Suprapubic skin (tissue), 4 donors: ENCODE data around the gene C4BPA.

Experiments used
- POLR2A ChIP-seq, 2 donors: fragments of 450-650 bp; IDR thresholded peaks; one replicate each; pipeline ENCODE4 v1.6.1; 2017; ENCODE audit warnings: antibody characterized with exemption in 2 of 2, mild to moderate bottlenecking in 2 of 2, moderate library complexity in 2 of 2
- POLR2AphosphoS5 ChIP-seq, 3 donors: sonication (generic); formaldehyde crosslinking; IDR thresholded peaks; one replicate each; pipeline ENCODE4 v1.6.1; 2017; ENCODE audit warnings: antibody characterized with exemption in 3 of 3
- TF ChIP-seq, protein P1 (sequence below), 2 donors: fragments of 200-600 bp in 1 of 2; fragments of 450-650 bp in 1 of 2; sonication (generic) in 1 of 2; IDR thresholded peaks; one replicate each; pipeline ENCODE4 v1.5.1; 2016 to 2019; ENCODE audit warnings: antibody characterized with exemption in 2 of 2, mild to moderate bottlenecking in 1 of 2, moderate library complexity in 1 of 2

DNA sequence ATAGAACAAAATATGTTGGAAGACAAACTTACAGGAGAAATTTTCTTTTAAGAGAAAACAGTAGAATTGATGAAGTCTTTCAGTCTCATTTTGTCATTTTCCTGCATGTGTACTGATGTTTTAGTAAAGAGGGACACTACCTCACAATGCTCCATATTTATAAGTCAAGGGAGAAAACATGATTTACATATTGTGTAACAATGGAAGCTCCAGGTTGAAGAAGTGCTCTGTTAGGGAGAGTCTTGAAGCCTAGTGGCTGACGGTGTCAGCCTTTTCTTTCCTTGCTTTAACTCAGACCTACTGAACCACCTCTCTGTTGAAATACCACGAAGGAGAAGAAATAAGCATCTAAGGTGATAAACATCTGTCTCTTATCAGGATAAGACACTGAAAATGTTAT is 75.0 kb downstream of the C4BPA start:
- TF ChIP-seq, protein P1, sequence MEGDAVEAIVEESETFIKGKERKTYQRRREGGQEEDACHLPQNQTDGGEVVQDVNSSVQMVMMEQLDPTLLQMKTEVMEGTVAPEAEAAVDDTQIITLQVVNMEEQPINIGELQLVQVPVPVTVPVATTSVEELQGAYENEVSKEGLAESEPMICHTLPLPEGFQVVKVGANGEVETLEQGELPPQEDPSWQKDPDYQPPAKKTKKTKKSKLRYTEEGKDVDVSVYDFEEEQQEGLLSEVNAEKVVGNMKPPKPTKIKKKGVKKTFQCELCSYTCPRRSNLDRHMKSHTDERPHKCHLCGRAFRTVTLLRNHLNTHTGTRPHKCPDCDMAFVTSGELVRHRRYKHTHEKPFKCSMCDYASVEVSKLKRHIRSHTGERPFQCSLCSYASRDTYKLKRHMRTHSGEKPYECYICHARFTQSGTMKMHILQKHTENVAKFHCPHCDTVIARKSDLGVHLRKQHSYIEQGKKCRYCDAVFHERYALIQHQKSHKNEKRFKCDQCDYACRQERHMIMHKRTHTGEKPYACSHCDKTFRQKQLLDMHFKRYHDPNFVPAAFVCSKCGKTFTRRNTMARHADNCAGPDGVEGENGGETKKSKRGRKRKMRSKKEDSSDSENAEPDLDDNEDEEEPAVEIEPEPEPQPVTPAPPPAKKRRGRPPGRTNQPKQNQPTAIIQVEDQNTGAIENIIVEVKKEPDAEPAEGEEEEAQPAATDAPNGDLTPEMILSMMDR (IDR thresholded peaks at IDR 0.05), result no peak
- no peak for TF ChIP-seq POLR2AphosphoS5 (IDR thresholded peaks at IDR 0.05)
- TF ChIP-seq POLR2A (IDR thresholded peaks at IDR 0.05), result no peak
